HFFc6 (cell line): ENCODE measurements around the gene EXOSC1. TPM values are rescaled to one million over a fixed set of nuclear protein-coding genes. Genes with fewer than 3 reads are reported as not detected.
A peak's percentile ranks its signal among the peaks of the same experiment; 100 is the strongest.

Experiments used
- DNase-seq: peaks from one replicate; pipeline ENCODE4 v3.0.0-alpha.2; 2018
- H3K27ac Mint-ChIP-seq: 2 replicates; pipeline ENCODE4 v1.8.0; 2020; ENCODE audit warnings: mild to moderate bottlenecking, mixed read lengths
- H3K27me3 Mint-ChIP-seq: 2 replicates; pipeline ENCODE4 v1.8.0; 2021; ENCODE audit warnings: mild to moderate bottlenecking, moderate library complexity, mixed read lengths; ENCODE audit not compliant: insufficient read depth
- H3K36me3 Mint-ChIP-seq: 2 replicates; pipeline ENCODE4 v1.8.0; 2021; ENCODE audit warnings: low read depth, mixed read lengths
- H3K4me1 Mint-ChIP-seq: 2 replicates; pipeline ENCODE4 v1.8.0; 2020; ENCODE audit warnings: low read depth, mixed read lengths
- H3K4me3 Mint-ChIP-seq: 2 replicates; pipeline ENCODE4 v1.8.0; 2020; ENCODE audit warnings: mild to moderate bottlenecking, moderate library complexity, mixed read lengths
- H3K9me3 Mint-ChIP-seq: 2 replicates; pipeline ENCODE4 v1.8.0; 2020; ENCODE audit warnings: mild to moderate bottlenecking, mixed read lengths
- CTCF ChIP-seq: fragments of 200-600 bp; sonication (generic); IDR thresholded peaks from 2 replicates; pipeline ENCODE4 v1.5.0; 2021; ENCODE audit warnings: antibody characterized with exemption, mild to moderate bottlenecking
- total RNA-seq, 6 experiments: library from RNA; stranded (reverse); fragmentation: NEBNext Ultra II Directional; extraction: Animal tissue kit (Norgen Biotek cat#: 25700); gene quantifications; 2 replicates in 1 of 6; 3 replicates in 5 of 6; pipeline ENCODE4 v1.2.3, GENCODE V29; 2021

Gene EXOSC1
- total RNA-seq, 6 experiments from 2014 or later, result 36.2 to 42.8 (median 39.9) TPM

GRCh38 chr10:97485647-97486281 lies 40.0 kb upstream of the EXOSC1 start:
- H3K27me3 Mint-ChIP-seq, result no peaks in the 10 kb centered on the region
- H3K4me1 Mint-ChIP-seq, result peaks cover 40% of the 10 kb centered on the region
- H3K27ac Mint-ChIP-seq, result no peak overlapping the region; the same call in 1 of the 2 replicates
- H3K4me3 Mint-ChIP-seq, result no peak overlapping the region
- no peaks in the 10 kb centered on the region for H3K9me3 Mint-ChIP-seq
- peaks cover 12% of the 10 kb centered on the region for H3K36me3 Mint-ChIP-seq
- TF ChIP-seq CTCF, result no peak
- no peak for DNase-seq

- DNase-seq, result no peak
- Mint-ChIP-seq H3K9me3 (no peaks in the 10 kb centered on the region), H3K27me3 (no peaks in the 10 kb centered on the region), H3K4me1 (peaks cover 41% of the 10 kb centered on the region), H3K4me3 (no peak overlapping the region), H3K36me3 (peaks cover 25% of the 10 kb centered on the region), H3K27ac (no peak overlapping the region)
- TF ChIP-seq CTCF, result no peak
Measured at GRCh38 chr10:97483921-97484320, 38.1 kb upstream of the EXOSC1 start.

GRCh38 chr10:97483506-97483905 lies 37.7 kb upstream of the EXOSC1 start:
- Mint-ChIP-seq H3K4me1 (peaks cover 39% of the 10 kb centered on the region), H3K9me3 (no peaks in the 10 kb centered on the region), H3K4me3 (no peak overlapping the region), H3K27ac (no peak overlapping the region), H3K36me3 (peaks cover 25% of the 10 kb centered on the region), H3K27me3 (no peaks in the 10 kb centered on the region)
- DNase-seq, result no peak
- TF ChIP-seq CTCF, result no peak

- no peak for TF ChIP-seq CTCF
- peaks cover 39% of the 10 kb centered on the region for H3K4me1 Mint-ChIP-seq
- no peak overlapping the region for H3K4me3 Mint-ChIP-seq
- no peaks in the 10 kb centered on the region for H3K27me3 Mint-ChIP-seq
- no peak overlapping the region for H3K27ac Mint-ChIP-seq
- H3K9me3 Mint-ChIP-seq, result no peaks in the 10 kb centered on the region
- DNase-seq, result no peak
- peaks cover 34% of the 10 kb centered on the region for H3K36me3 Mint-ChIP-seq
Measured at GRCh38 chr10:97482381-97482780, 36.6 kb upstream of the EXOSC1 start.

GRCh38 chr10:97481071-97481470 lies 35.3 kb upstream of the EXOSC1 start:
- H3K27me3 Mint-ChIP-seq, result no peaks in the 10 kb centered on the region

More at GRCh38 chr10:97481071-97481470, 35.3 kb upstream of the EXOSC1 start:
- no peak for TF ChIP-seq CTCF
- Mint-ChIP-seq H3K27ac (peak overlapping the region; percentile 68), H3K36me3 (peaks cover 38% of the 10 kb centered on the region), H3K9me3 (no peaks in the 10 kb centered on the region), H3K4me1 (peaks cover 43% of the 10 kb centered on the region), H3K4me3 (no peak overlapping the region)
- peak; percentile 15 for DNase-seq
